Activated gamma-delta T cell treated with Interleukin-2 at 50 U/mL for 16 hours (primary cell): ENCODE results near the gene ZNF22.

Source experiments
- DNase-seq: peaks from one replicate; pipeline ENCODE4 v3.0.0-alpha.2; 2020

ZNF22 gene

DNA sequence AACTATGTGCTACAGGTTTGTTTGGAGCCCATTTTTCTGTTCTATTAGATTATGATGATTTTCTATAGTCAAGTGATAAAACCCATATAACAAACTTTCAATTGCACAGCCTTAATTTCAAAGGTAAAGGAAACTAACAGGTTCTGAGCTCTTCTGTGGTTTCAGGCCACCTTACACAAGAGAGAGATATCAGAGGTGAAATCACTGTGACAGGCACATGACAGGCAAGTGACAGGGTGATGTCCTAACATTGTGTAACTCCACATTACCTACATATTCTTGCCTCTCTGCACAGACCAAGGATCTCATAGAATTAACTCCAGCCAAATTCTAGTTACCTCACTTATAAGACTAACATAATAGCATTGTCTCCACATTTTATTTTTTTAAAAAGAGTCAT lies 35.0 kb downstream of the ZNF22 start:
- DNase-seq, result no peak

DNA sequence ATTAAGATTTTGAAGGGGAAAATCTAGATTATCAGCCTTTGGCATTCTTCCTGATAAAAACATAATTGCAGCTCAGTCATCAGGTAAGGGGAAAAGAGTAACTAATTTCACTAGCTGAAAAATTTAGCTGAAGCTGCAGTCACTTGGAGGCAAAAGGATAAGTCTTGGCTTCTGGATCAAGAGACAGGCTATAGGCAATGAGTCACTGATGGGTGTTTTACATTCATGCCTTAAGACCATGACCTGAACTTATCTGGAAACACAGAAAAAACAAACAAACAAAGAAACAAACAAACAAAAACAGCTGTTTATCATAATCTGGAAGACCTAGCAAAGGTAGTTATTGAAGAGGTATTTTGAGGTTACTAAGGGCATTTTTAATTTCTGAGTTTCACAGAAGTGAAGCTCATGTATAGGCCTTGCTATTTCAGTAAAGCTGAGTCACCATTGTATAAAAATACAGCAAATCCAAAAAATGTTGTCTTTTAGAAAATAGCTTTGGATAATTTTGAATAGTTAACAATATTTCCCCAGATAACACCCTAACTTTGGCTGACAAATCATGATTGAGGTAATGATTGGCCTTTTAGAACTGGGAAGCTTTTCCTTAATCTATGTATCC lies 40.3 kb downstream of the ZNF22 start:
- no peak for DNase-seq

DNA sequence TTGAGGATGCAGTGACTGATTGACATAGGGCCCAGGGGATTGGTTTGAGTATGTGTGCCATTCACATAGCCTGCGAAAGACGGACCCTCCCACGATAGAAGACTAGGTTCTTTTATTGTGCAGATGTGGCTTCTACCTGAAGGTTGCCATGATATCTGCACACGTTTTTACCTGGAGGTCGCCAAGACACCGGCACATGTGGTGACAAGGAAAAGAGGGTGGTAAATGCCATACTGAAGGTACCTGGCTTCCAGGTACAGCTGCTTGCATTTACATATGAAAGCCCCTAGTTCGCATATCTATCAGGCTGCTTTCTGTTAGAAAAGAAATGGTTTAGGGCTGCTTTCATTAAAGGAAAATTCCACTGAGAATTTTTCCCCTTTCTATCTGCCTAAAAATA lies 43.6 kb downstream of the ZNF22 start:
- DNase-seq, result no peak

DNA sequence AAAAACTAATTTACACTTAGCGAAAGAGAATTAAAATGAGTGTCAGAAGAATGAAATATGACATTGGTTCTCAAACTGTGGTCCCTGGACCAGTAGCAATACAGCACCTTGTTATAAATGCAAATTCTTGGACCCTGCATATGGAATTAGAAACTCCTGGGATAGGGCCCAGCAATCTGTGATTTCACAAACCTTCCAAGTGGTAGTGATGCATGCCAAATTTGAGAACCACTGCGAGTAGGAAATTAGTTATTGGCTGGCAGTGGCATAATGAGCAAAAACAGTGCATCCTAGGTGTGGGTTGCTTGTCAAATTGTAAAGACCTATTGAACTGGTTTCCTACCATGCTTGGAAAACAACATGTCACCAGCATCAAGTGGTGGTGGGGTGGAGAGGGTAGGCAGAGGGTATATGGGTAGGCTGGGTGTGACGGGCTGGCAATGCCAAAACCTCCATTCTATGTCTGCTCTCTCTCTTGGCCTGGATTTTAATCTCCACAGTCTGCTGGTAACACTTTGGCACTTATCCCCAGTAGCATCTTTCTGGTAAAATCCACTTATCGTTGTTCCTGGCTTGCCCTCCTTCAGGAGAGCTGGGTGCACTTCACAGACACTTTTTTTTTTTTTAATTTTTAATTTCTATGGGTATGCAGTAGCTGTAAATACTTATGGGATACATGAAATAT lies 50.0 kb downstream of the ZNF22 start:
- DNase-seq, result no peak

DNA sequence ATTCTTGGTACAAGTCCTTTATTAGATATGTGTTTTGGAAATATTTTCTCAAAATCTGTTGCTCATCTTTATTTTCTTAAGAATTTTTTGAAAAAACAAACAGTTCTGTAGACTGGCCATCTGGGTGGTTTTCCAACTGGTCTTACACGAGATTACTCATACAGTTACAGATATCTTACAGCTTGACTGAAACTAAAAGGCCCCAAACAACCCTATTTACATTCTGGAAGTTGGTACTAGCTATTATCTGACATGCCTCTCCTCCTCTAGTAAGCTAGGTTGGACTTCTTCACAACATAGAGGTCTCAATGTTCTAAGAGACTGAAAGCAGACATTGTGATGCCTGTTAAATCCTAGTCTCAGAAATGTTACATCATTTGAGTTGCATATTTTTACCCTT lies 52.0 kb downstream of the ZNF22 start:
- DNase-seq, result no peak

DNA sequence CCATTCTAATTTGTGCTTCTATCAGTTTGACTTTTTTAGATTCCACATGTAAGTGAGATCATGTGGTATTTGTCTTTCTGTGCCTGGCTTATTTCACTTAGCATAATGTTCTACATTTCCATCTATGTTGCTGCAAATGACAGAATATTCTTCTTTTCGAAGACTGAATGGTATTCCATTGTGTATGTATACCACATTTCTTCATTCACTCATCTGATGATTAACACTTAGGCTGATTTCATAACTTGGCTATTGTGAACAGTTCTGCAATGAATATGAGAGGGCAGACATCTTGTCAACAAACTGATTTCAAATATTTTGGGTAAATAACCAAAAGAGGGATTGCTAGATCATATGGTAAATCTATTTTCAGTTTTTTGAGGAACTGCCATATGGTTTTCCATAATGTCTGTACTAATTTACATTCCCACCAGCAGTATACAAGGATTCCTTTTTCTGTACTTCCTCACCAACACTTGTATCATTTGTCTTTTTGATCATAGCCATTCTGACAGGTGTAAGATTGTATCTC lies 52.9 kb downstream of the ZNF22 start:
- no peak for DNase-seq
